NCI-H146 treated with DMSO at 0.1 percent for 48 hours (cell line): ENCODE data around the gene SLC13A5.

Source experiments
- DNase-seq: peaks from one replicate; lab custom pipeline; 2025; ENCODE audit not compliant: unreplicated experiment; lab: John Stamatoyannopoulos, UW

The SLC13A5 gene

DNA sequence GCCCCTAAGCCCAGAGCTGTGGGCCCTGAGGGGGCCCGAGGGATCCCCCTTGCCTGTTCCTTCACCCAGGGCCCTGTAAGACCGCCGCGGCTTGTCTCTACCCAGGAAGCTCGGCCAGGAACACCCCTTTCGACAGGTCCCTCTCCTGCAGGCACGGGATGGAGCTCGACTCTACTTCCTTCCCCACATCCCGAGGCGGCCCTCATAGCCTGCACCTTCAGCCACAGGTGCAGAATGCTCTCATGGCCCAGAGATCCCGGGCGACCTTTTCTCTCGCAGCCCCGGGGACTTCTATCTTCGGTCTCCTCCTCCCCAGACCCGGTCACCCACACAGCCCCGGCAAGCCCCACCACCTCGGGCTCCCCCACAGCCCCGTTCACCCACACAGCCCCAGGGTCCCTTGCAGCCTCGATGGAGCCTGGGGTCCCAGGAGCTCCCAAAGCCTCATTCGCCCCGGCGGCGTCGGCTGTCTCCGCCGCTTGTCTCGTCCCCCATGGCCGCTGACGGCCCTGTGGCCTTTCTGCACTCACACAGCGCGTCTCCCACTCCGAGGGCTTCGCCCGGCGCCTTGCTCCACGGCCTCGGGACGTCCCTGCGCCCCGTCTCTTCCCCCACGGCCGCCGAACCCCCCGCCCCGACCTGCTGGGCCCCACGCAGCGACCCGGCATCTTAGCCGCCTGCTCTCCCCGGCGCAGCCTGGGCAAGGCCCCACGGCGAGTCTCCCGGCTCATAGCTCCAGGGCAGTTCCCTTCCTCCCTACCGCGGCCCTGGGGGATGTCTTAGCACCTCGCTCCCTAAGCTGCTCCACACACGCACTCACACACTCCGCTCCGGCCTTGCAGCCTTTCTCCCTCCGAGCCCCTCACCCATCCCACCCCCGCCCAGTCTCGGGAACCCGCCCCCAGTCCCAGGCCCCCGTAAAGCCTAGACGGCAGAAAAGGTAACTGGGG, 73.3 kb downstream of the SLC13A5 start:
- peak; percentile 50 for DNase-seq

DNA sequence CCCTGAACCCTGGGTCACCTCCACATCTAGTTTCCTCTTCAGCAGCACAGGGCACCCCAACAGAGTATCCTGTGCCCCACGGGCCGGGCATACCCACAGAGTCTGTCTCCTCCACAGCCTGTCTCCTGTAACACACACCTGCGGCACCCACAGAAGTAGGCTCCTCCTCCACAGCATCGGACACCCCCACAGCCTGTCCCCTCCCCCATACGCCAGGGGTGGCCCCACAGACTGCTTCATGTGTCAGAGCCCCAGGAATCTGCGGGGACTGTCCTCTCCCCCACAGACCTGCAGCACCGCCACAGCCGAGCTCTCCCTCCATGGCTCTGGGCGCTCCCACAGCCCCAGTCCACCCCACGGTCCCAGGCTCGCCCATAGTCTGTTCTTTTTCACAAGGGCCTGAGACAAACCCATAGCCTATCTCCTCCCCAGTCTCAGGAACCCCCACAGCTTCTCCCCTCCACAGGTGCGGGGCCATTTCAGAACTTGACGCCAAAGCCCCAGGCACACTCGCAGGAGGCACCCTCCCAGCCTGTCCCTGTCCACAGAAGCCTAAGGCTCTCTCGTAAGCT, 74.1 kb downstream of the SLC13A5 start:
- no peak for DNase-seq

DNA sequence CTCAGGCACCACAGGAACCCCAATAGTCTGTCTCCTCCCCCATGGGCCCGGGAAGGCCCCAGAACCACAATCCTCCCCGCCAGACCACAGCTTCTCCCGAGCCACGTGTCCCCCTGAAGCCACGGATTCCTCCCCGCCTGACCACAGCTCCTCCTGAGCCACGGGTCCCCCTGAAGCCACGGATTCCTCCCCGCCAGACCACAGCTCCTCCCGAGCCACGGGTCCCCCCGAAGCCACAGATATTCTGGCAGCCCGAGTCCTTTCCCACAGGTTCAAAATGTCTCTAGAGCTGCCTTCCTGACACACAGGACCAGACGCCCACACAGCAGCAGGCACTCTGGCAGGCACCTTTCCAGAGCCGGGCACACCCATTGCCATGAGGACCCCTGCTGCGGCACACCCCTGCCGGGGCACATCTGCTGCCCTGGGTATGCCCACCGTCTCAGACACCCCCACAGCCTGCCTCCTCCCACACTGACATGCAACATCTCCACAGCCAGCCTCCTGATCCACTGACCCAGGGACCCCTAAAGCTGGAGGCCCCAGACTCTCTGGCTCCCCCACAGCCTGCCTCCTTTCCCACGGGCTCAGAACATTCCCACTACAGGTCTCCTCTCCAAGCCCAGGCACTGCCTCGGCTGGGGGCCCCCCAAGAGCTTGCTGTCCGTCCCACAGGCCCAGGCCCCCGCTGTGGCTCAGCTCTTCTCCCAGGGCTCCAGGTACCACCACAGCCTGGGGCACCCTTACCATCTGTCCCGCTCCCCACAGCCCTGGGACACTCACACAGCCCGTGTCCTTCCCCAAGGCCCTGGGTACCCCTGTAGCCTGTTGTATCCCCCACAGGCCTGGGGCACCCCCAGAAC, 74.9 kb downstream of the SLC13A5 start:
- no peak for DNase-seq

DNA sequence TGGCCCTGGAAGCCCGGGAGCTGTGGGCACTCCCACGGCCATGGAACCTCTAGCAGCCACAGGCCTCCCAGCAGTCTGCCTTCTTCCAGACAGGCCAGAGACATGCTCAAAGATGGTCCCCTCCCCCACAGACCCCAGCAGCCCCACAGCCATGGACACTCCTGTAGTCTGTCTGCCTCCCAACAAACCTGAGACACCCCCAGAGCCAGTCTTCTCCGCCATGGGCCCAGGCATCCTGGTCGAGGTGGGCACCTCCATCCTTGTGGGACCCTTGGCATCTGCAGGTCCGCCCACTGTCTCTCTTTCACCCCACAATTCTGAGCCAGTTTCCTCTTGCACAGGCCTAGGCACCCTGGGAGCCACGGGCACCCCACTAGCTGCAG, 75.7 kb downstream of the SLC13A5 start:
- no peak for DNase-seq

DNA sequence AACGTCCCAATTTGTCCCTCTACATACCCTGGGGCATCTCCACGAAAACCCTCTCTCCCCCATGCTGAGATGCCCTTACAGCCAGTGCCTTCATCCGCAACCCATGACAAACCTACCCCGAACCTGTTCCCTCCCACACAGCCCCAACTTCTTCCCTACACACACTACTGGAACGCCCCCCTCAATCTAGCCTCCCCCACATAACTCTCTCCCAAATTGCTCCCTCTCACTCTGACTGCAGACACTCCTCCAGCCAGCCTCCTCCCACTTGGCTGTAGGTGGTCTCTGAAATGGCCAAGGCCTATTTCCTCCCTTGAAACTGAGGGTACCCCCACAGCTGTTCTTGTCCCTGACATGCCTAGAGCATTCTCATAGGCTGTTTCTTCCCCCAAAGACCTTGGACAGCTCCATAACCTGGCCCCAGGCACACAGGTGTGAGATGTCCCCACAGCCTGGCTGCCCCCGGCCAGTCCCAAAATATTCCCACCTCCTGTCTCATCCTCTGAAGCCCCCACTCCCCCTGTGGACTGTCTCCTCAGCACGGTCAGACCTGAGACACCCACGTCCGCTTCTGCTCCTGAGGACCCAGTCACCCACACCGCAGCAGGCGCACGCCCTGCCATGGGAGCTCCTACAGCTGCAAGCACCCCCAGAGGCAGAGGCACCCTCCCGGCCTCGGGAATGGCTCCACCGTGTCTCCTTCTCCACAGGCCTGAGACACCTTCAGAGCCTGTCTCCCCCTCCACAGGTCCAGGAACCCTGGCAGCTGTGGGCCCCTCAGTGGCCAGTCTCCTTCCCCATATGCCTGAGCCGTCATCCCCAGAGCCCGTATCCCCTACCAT, 76.3 kb downstream of the SLC13A5 start:
- DNase-seq: no peak

DNA sequence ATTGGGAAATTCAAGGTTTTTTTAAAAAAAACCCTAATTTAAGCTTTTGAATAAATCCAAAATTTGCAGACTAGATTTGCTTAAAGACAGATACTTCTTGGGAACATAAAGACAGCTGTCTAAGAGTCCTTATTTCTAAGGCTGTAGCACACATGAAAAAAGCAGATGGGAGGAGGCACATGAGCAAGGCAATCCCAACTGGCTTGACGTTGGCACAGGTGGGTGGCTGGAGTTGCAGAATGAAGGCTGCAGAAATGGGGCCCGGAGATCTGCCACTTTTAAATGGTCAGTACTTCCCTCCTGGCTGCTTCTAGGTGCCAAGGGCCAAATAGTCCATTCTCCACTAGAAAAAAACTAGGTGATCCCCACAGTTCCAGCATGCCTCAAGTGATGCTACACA, 77.1 kb downstream of the SLC13A5 start:
- DNase-seq: no peak
